Esophagus mucosa (tissue), 1 donor: Measurements from ENCODE around the gene TGFBR3. TPM values are rescaled to one million over a fixed set of nuclear protein-coding genes. Genes with fewer than 3 reads are reported as not detected.

Experiments
- ATAC-seq: fragments of 200-7000 bp; cut with Tn5 transposase; one replicate; pipeline ENCODE4 v1.9.1; 2020
- total RNA-seq: library from RNA; stranded (reverse); gene quantifications from one replicate; pipeline ENCODE4 v1.2.4, GENCODE V29; 2023
- donor health status: DM: yes; HTN: yes; CAD: no.

Gene TGFBR3
- total RNA-seq, 1 donor from 2014 or later = 10.4 TPM

DNA sequence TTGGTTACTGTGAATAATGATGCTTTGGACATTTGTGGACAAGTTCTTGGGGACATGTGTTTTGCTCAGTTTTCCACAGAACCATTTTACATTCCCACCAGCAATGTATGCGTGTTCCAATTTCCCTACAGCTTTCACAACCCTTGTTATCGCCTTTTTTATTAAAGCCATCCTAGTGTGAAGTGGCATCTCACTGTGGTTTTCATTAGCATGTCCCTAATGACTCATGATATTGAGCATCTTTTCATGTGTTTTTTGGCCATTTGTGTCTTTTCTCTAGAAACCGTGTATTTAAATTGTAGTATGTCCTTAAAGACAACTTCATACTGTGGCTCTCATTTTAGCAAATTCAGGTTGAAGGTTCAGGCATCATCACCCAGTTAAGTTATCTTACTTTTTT is 132.1 kb downstream of the TGFBR3 start:
- no peak for ATAC-seq

DNA sequence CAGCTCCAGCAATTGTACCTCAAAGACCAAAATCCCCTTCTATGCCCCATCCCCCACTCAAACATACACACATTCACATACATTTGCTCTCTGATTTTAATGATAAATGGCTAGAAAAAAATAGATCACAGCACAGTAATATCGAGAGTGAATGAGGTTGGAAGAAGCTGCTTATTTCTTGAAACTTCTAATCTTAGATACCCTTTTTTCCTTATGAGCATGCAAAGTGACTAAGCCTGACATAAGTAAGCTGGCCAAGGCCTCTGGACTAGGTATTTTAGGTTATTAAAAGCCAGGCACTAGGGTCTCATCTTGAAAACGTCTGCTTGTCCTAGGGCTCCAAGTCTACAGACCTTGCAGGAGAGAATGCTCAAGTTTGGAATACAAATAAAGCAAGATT is 133.6 kb downstream of the TGFBR3 start:
- no peak for ATAC-seq

DNA sequence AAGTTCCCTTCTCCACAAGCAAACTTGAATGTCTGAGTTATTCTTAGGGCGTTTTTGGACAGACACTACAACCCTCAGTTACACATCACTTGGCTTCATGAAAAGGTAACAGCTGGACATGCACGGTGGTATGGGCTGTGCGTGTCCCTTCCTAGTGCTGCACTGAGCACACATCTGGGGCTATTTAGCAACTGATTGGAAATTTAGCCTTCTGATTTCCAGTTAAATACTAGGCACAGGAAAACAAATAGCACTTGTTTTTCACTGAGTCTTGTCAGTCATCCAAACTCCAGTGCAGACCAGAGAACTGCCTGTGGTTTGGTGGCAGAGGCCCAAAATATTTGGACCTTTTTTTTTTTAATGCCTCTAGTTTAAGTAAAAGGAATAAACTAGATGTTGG is 134.7 kb downstream of the TGFBR3 start:
- ATAC-seq = no peak

DNA sequence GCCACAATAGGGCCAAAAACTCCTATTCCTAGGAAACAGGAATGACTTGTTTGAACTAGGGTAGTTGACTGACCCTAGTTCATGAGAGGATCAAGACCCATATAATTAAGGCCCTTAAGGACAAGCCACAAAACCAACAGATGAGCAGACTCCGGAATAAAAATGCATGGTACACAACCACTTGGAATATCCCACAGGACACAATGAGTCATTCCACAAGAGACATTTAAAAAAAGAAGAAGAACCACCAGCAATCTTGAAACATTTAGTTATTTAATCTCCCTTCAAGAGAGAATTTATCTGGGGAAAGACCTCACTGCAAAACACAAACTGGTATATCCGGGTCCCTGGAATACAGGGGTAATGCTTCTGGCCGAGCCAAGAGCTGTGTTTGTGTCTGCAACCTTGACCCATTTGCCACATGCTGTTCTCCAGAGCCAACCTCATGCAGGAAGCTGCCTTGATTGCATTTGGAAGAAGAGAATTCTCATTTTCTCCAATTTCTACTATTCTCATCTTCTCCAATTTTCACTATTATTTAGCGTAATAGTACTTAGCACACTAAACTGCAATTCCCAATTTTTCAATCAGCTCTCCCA is 135.5 kb downstream of the TGFBR3 start:
- ATAC-seq = no peak

DNA sequence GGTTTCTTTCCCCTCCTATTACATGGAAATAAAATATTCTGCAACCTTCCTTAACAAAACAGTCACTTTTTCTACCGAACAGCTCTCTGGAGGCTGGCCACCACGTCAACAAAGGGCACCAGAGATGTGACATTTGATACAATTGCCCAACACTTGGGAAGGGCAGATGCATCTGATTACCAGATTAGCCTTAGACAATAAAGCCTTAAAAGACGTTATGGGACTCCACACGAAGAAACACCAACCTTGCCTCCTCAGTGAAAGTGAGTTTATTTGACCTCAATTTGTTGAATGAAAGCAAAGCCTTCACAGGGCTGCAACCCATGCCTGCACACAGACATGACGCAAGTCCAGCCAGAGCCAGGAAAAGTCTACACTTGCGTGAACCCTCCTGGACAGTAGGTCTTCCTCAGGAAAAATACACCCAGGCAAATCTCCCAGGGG is 136.1 kb downstream of the TGFBR3 start:
- no peak for ATAC-seq

DNA sequence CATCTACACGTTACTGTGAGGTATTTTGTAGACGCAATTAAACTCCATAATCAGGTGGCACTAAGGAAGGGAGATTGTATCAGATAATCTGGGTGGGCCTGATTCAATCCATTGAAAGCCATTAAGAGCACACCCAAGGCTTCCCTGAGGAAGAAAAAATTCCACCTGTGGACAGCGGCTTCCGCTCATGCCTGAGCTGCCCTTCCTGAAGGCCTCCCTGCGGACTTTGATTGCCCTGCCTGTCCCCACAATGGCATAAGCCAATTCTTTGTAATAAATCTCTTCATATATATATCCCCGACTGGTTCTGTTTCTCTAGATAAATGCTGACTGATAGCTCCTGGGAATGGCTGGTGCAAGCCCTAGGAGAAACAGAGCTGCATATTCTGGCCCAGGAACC is 138.3 kb downstream of the TGFBR3 start:
- ATAC-seq = no peak

DNA sequence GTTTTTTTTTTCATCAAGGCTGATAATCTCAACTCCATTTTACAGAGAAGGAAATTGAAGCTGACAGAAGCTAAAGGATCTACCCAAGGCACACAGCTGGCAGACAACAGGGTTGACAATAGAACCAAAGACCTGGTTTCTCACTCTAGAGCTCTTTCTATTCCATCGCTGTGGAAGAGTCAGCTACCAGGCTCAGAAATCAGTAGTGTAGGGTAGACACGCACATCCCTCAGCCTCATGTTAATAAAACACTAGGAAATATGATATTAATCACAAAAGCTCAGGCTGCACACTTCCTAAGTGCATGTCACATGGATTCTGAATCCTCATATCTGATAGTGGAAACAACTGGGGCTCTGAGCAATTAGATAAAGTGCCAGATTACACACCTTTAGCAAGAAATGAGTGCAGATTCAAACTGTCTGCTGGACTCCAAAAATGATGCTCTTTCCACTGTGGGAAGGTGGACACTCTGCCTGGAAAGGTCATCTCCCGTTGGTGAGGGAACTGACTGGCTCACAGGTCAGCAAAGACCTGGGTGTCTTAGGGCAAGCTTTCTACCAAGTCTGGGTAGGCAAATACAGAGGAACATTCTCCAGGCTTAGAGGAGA is 139.1 kb downstream of the TGFBR3 start:
- no peak for ATAC-seq

DNA sequence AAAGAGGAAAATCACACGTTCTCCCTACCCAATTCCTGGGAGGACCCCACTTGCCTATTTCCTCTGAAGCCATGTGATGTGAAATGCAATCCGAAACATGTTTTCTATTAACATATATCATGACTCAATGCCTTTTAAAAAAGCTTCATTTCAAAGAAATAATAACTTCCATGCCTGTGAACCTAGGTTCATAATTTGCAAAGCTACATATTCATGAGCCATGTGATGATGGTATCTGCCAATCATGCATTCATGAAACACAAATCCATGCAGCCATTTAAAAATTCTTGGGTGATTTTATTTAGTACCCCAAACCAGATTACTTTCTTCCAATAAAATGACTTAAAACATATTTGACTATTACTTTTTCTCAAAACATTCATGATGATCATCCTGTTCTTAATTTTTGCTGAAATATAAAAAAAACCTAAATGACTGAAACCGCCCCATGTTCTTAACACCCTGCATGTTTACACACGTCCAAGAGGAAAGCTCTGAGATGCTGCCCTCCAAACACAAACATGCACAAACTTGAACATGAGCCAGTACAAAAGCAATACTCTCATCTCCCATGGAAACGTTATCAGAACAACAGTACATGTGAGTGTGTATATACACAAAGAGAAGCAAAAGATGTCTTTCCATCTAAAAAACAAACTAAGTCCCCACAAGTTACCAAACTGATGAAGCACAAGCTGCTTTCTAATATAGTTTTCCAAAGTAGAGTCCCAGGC is 140.1 kb downstream of the TGFBR3 start:
- no peak for ATAC-seq

DNA sequence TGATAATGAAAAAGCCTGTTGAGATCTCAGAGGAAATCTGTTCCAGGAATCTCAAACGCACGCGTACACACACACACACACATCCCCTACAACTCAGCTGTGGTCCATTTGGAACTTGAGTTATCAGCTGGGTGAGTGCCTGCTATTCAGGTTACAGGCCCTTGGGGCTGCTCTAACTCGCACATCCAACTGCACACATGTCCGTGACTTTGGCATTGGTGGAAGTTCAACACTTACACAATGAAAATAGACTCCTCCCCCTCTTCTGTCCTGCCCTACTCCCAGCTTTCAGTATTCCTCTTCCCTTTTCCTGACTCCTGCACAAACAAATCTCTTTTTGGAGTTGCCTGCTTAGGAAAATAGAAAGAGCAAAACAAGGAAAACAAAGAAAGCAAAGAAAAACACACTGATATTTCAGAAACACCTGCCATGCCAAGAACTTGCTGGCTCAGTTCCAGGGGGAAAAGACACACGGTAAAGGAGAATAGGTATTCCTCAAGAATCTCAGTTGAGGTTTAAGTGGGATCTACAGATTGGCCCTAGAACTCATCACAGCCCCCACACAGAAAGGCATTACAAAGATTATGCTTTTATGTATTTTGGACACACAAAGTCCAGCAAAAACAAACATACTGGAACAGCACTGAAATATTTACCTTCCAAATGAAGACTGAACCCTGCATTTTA is 140.9 kb downstream of the TGFBR3 start:
- peak; percentile 65 for ATAC-seq

DNA sequence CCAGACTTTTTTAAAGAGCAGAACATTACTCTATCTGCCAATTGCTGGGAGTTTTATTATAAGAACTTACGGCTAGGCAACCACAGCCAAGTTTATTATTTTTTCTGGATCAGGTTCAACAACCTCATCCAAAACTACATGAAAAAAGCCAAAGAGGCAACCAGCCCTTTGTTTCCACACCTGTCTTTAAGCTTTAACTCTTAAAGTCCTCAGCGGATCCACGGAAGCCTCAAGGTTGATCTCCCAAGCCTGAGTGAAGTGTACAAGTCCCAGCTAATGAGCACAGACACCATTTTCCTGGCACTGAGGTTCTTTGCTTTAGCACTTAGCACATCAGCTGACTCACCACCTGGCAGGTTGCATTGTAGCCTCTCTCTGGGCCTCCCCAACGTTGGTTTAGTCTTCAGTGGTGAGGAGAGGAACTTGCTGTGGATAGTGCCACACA is 143.1 kb downstream of the TGFBR3 start:
- ATAC-seq = peak; percentile 79

DNA sequence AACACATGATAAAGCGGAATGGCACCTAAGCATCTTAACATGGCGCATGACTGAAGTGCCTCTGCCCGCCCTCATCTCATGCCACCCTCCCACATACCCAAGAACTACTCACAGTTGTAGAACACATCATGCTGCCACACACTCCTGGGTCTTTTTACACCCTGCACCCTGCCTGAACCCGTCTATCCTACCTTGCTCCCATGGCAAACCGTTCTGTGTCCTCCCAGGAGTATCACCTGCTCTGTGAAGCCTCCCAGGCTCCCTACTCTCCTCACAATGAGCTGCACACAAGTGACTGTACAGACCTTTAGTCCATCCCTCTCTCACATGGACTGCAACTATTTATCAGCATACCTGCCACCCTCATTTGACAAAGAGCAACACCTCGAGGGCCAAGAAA is 144.0 kb downstream of the TGFBR3 start:
- no peak for ATAC-seq

DNA sequence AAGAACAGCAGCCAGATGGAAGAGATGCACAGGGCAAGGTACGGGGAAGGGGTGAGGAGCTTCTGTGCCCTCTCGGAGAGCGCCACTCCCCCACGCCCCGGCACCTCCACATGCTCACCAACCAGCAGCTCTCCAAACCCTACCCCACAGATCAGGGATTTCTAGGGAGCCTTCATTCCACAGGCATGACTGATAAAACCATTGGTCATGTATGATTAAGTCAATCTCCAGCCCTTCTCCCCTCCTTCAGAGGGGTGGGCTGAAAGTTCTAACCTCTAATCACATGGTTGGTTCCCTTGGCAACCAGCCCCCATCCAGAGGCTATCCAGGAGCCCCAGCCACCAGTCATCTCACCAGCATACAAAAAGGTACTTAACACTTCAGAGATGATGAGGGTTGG is 144.7 kb downstream of the TGFBR3 start:
- no peak for ATAC-seq

DNA sequence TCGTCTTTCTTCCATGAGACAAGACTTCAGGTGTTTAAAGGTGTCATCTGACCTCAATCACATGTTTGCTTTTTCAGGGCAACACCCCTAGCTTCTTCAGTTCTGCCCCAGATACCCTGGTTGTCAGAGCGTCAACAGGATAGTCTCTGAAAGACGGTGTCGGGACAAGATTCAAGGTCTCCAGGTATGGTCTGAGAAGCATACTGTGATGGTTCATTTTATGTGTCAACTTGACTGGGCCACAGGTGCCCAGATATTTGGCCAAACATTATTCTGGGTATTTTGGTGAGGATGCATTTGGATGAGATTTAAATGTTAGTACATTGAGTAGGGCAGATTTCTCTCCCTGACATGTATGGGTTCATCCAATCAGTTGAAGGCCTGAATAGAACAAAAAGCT is 148.3 kb downstream of the TGFBR3 start:
- no peak for ATAC-seq

DNA sequence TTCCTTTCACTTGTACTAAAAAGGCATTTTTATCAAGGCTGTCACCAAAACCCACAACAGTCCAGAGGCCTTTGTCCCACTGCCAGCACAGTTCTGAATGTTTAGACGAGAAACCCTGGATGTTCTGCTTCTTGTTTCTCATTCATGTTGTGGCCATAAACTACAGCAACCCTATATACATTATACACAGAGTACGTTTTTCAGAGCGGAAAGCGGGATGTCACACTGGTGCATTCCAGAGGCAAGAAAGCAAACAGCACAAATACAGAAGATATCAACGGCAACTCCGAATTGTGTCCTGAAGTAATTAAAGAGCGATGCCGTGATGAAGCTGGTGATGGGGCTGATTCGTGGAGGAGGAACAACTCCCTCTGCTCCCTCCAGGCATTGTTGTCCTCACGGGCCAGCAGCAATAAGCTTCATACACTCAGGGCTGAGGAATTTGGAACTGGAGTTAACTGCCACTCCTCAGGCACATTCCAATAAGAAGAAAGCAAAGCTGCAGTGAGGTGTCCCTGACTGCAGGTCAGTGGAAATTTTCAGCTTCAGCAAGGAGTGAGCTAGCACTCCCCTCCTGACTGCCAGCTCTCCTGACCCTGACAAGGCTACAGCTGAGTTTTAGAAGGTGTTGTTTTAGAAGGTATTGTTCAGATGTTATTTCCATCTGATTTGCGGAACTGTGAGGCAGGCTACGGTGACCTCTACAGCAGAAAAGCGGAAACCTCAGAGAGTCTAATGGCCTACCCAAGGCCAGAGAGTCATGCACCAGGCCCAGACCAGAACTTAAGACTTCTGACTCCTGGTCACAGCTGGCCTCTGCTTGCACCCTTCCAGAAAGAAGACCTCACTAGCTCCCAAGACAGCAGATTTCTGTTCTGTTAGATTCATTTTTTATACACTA is 149.0 kb downstream of the TGFBR3 start:
- ATAC-seq = peak; percentile 85

DNA sequence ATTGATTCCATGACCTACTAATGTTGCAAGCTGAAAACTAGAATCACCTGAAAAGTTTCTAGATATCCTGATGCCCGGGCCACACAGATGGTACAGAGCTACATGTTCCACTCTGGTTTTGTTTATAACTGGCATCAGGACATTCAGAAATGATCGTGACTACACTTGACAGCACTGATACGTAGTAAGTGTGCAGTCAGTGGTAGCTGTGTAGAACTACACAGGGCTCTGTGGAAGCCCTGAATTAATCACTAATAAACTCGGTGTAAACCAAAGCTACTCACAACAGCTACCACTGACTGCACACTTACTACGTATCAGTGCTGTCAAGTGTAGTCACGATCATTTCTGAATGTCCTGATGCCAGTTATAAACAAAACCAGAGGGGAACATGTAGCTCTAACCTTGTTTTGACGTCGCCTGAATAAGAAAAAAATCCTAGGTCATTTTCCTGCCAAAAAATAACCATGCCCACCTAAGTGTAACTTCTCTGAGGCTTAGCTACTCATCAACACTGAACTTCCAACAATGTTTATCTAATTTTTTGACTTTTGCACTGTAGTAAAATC is 149.7 kb downstream of the TGFBR3 start:
- no peak for ATAC-seq

DNA sequence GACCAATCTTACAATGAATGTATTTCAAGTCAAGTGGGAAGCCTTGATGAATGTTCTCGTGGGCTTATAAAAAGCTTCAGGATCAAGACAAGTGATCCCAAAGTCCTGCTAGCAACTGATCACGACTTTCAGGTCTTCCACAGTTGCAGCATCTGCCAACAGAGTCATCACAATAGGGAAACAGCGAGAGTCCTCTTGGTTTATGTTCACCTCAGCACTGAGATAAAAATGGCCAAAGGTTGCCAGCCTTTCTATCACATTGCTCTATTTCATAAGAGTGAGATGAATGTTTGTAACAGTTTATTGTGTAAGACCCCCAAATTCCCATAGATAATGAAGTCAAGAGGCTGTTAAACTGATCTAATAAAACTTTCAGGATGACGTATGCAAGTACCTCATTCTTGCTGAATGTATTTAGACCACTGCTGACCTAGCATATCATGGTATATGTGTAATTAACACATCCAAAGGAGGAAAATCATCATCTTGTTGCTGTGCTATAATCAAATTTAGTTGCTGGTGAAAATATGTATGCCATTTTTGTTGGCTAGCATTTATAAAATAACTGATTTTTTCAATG is 150.6 kb downstream of the TGFBR3 start:
- no peak for ATAC-seq

DNA sequence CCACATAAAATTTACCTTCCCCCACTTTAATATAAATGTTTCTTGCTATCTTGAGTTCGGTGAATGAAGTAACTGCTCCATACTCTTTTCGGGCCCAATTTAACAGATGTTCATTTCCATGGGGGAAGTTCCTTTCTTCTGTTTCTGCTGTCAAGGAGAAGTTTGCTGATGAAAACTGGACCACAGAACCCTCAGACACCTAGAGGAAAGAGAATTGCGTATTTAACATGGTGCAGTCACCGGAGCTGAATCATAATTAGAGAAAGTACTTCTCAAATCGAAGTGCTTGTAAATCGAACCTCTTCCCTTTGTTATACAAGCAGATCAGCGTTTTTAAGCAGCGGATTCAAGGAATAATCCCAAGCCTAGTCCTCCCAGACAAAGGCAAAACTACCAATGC is 151.2 kb downstream of the TGFBR3 start:
- no peak for ATAC-seq

DNA sequence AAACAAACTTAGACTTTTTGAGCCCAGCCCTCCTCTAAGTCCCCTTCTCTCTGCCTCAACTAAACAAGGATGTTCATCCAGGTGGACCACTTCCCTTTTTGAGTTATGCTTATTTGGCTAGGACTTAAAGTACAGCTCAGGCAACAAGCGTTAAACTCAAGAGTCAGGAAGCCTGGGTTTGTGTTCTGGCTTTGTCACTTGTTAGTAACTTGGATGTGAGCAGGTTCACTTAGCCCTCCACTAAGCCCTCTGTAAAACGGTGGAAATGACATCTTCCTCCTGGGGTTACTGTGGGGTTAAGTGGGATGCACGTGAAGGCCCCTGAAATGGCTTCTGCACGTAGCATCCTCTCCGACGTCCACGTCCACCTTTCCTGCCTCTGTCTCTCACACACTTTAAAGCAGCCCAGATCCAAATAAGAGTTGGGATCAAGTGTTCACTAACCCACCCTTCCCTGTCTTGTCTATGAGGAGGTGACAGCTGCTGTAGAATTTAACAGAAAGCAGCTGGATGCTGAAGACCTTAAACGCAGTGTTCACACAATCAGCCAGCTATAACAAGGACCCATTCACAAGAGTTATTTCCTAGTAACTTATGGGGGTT is 152.7 kb downstream of the TGFBR3 start:
- ATAC-seq = no peak

DNA sequence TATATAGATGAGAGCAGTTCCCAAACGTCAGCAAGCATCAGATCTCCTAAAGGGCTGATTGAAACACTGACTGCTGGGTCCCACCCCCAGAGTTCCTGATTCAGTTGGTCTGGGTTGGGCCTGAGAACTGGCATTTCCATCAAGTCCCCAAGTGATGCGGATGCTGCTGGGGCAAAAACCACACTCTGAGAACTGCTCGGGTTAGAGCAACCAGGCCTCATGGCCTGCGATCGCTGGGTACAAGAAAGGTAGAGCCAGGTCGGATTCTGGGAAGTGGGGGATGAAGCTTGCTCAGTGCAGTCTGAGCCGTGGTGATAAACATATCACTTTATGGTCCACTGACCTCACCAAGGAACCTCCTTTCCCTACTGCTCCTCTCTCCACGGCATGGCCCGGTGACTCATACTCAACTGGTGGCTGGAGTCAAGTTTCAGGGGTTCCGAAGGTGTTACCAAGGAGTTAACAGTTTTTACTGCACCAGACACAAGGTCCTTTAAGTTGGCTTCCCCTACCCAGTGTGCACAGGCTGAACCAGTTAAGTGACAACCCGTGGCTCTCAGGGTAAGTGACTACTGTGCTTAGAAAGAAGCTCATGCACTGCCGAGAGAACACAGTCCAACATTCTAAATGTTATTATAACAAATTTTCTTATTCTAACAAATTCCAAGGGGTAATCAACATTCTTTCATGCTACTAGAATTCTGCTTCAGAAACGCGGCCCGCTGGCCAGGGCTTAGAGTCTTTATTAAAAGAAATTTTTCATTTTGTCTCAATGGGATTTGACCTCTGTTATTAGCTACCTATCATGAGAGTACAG is 153.5 kb downstream of the TGFBR3 start:
- no peak for ATAC-seq

DNA sequence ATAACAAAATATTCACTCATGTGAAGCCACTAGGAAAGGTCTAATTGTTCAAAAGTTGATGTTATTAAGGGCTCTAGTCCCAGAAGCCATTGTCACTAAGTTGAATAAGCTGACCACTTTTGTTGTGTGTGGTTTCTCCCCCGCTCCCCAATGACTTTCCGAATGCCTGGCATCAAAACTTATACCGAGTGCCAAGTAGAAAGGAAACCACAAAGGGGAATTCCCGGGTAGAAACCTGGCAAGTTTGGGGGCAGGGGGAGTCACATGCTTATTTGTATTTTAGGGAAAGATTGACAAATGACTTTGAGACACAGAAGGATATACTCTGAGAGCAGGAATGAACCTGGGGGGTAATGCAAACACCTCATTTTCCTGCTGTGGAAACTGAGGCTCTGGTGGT is 154.1 kb downstream of the TGFBR3 start:
- no peak for ATAC-seq
